ENCODE results near the gene FAM83B. TPM values are rescaled to one million over a fixed set of nuclear protein-coding genes. Genes with fewer than 3 reads are reported as not detected.

FAM83B gene
- total RNA-seq, 4 donors from 2014 or later = 20.2 to 38.5 (median 36.6) TPM

DNA sequence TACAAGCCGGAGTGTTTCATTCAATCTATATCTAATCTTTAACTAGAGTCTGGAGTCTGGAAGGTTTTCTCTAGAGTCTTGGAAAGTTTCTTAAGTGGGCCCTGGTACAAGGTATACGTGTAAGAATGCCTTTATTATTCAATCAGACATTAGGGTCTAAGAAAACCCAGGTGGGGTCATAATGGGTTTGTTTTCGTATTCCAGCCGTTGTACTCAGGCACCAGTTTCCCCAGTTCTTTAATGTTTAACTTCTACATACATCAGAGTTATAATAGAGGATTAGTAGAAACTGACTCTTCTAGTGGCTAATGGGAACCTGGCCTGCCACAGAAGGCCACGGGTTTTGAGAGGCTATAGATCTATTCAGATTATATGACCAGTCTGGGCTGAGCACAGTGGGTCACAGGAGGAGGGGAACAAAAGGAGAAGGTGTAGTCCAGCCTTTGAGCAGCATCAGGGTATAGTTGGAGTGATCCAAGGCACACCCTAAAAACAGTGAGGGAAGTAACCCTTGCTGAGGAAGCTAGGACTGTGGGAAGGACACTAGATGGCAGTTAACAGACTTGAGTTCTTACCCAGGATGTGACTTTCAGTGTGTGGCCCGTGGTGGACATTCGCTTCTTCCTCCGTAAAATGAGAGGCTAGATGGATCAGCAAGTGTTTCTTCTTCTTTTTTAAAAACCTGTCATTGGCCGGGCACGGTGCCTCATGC, 15.5 kb downstream of the FAM83B start:
- intact Hi-C loops (cut with DNase I; ENCODE audit: low total_unique reads) = no loop called here
- no peaks in the 10 kb centered on the region for H3K36me3 ChIP-seq
- H3K27ac ChIP-seq = peak overlapping the region; percentile 59 to 75 (median 71)
- in situ Hi-C loops (cut with MboI; ENCODE audit: low pct_ligation_motif_present in 1 of 4, low pct_unique_long_range_greater_than_20kb in 1 of 4, low sequenced_read_pairs in 3 of 4) = no loop called here
- peak; percentile 21 for DNase-seq
- no peaks in the 10 kb centered on the region for H3K9me3 ChIP-seq
- no peaks in the 10 kb centered on the region for H3K27me3 ChIP-seq
- peaks cover 0 to 26% (median 5%) of the 10 kb centered on the region in 4 donors for H3K4me1 ChIP-seq
- WGBS, 2 donors (ENCODE audit: low coverage in 1 of 2) = 46 to 55% methylated on average over 2 to 10 of the region's 10 CpGs
- TF ChIP-seq EP300 (IDR thresholded peaks at IDR 0.05; ENCODE audit: low read depth) (no peak), POLR2A (IDR thresholded peaks at IDR 0.05) (no peak), POLR2AphosphoS5 (IDR thresholded peaks at IDR 0.05) (no peak), CTCF (IDR thresholded peaks at IDR 0.05) (no peak)
- no peak overlapping the region for H3K4me3 ChIP-seq

DNA sequence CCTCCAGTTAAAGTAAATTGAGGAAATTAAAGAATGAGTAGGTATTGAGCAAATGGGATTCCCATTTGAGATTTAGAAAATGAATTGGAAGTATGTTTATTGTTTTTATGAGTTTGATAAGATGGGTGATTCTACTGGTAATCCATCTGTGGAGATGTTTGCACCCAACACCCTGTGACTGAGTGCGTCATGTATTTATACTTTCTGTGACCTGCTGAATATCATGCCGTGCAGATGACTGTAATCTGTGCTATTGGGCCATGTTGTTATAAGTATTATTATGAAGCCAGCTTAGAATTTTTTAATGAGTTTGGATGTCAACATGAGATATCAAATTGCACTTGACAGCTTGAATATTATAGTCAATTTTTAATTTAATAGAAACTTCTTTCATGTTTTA, 17.7 kb downstream of the FAM83B start:
- H3K27me3 ChIP-seq = no peaks in the 10 kb centered on the region
- no peaks in the 10 kb centered on the region for H3K36me3 ChIP-seq
- DNase-seq = no peak
- H3K4me3 ChIP-seq = no peak overlapping the region
- in situ Hi-C loops (cut with MboI; ENCODE audit: low pct_ligation_motif_present in 1 of 4, low pct_unique_long_range_greater_than_20kb in 1 of 4, low sequenced_read_pairs in 3 of 4) = no loop called here
- H3K4me1 ChIP-seq = peaks cover 0 to 26% (median 5%) of the 10 kb centered on the region in 4 donors
- WGBS, 2 donors (ENCODE audit: low coverage in 1 of 2) = 68 to 80% methylated on average over 2 of the region's 2 CpGs
- no peaks in the 10 kb centered on the region for H3K9me3 ChIP-seq
- TF ChIP-seq EP300 (IDR thresholded peaks at IDR 0.05; ENCODE audit: low read depth) (no peak), CTCF (IDR thresholded peaks at IDR 0.05) (no peak), POLR2A (IDR thresholded peaks at IDR 0.05) (no peak), POLR2AphosphoS5 (IDR thresholded peaks at IDR 0.05) (no peak)
- no peak overlapping the region for H3K27ac ChIP-seq
- intact Hi-C loops (cut with DNase I; ENCODE audit: low total_unique reads) = no loop called here

DNA sequence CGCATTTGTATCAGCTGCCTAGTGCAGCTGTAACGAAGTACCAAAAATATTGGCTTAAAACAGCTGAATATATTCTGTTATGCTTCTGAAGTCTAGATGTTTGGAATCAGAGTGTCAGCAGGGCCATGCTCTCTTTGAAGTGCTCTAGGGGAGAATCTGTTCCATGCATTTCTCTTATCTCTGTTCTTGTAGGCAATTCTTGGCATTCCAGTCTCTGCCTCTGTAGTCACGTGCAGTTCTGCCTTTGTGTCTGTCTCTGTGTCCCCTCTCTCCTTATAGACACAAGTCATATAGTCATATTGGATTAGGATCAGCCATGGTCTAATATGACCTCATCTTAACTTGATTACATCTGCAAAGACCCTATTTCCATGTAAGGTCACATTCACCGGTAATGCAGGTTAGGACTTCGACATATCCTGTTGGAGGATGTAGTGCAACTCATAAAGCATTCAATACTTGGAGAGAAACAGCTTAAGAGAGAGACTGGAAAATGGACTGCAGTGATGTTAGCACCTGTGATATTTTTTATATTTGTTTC, 18.6 kb downstream of the FAM83B start:
- Histone ChIP-seq H3K4me1 (peaks cover 0 to 22% (median 2%) of the 10 kb centered on the region in 4 donors), H3K9me3 (no peaks in the 10 kb centered on the region), H3K27ac (no peak overlapping the region), H3K36me3 (peaks cover 0 to under 1% (median 0%) of the 10 kb centered on the region in 4 donors), H3K27me3 (no peaks in the 10 kb centered on the region), H3K4me3 (no peak overlapping the region)
- no peak for DNase-seq
- TF ChIP-seq CTCF (IDR thresholded peaks at IDR 0.05) = no peak
- no peak for TF ChIP-seq EP300 (IDR thresholded peaks at IDR 0.05; ENCODE audit: low read depth)
- TF ChIP-seq POLR2A (IDR thresholded peaks at IDR 0.05) = no peak
- no peak for TF ChIP-seq POLR2AphosphoS5 (IDR thresholded peaks at IDR 0.05)
- intact Hi-C loops (cut with DNase I; ENCODE audit: low total_unique reads) = no loop called here
- WGBS, 2 donors (ENCODE audit: low coverage in 1 of 2) = 66 to 78% methylated on average over 5 of the region's 5 CpGs
- in situ Hi-C loops (cut with MboI; ENCODE audit: low pct_ligation_motif_present in 1 of 4, low pct_unique_long_range_greater_than_20kb in 1 of 4, low sequenced_read_pairs in 3 of 4) = no loop called here

DNA sequence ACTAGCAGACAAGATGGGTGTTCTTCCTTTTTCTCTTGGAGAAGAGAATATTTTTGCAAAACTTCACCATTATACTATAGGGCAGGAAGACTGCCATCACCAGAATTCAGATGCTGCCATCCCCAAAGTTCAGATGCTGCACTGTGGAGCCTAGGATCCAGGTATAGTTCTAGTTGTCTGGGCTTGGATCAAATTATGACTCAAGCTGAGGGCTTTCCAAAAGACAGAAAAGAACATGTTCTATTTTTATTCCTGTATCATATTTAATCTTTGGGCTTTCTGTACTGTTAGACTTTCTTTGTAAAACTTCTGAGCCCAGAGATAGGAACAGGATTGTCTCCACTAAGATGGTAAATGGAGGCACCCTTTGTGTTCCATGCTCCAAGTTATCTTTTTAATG, 22.0 kb downstream of the FAM83B start:
- Histone ChIP-seq H3K27me3 (no peaks in the 10 kb centered on the region), H3K36me3 (peaks cover 0 to 3% (median 0%) of the 10 kb centered on the region in 4 donors), H3K4me1 (no peaks in the 10 kb centered on the region), H3K4me3 (no peak overlapping the region), H3K27ac (no peak overlapping the region), H3K9me3 (no peaks in the 10 kb centered on the region)
- intact Hi-C loops (cut with DNase I; ENCODE audit: low total_unique reads) = no loop called here
- in situ Hi-C loops (cut with MboI; ENCODE audit: low pct_ligation_motif_present in 1 of 4, low pct_unique_long_range_greater_than_20kb in 1 of 4, low sequenced_read_pairs in 3 of 4) = no loop called here
- DNase-seq = no peak
- no peak for TF ChIP-seq EP300 (IDR thresholded peaks at IDR 0.05; ENCODE audit: low read depth)
- no peak for TF ChIP-seq CTCF (IDR thresholded peaks at IDR 0.05)
- no peak for TF ChIP-seq POLR2A (IDR thresholded peaks at IDR 0.05)
- TF ChIP-seq POLR2AphosphoS5 (IDR thresholded peaks at IDR 0.05) = no peak
